Superior temporal gyrus (tissue), 1 donor: ENCODE measurements around the gene L3MBTL1.
"Not testable (repeated sequence)": the region's sequence is repeated elsewhere in the genome, so short reads cannot be mapped to it uniquely, and the experiment has no call there.

Source experiments
- DNase-seq: peaks from one replicate; pipeline ENCODE4 v3.0.0-alpha.2; 2016; ENCODE audit errors: extremely low spot score

L3MBTL1 gene

DNA sequence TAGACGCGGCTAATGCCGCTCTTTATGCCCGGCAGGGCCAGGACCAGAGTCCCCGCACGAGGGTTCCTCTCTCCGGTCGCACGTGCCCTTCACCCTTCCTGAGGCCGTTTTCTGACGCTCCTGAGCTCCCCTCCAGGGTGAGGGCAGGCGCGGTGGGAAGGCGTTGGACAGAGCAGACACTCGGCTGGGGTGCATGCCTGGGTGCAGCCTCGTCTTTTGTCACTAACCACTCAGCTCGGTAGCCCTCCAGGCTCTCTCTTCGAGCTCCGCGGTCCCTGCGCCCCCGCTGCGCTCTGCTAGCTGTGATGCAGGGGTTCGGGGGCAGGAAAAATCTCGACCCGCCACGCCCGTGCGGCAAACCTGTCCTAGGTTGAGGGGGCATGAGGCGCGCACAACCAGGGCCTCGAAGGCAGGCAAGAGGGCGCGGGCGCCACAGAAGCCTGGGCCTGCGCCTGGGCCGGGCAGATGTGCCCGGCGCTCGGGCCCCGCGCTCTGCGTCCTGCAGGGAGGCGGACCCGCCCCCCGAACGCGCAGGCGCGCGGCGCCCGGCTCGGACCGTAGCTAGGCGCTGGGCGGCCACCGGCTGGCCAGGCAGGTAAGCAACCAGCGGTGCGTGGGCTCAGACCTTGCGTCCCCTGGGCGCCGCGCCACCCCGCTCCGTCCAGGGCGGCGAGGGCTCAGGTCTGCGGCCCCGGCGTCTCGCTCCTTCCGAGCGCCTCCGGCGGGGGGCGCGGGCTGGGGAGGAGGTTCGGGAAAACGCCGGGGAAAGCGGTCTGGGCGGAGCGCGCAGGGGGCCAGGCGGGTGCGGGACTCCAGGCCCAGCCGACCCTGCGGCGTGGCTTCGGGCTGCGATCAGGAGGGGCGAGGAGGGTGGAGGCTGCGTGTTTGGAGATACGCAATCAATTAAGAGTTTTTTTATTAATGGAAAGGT, at the start of gene L3MBTL1:
Gene L3MBTL1 (plus strand): TSS at position 548 of the 931 bp plus-strand sequence. CDS start 5,807 bp downstream, outside the sequence.
- DNase-seq, result no peak

DNA sequence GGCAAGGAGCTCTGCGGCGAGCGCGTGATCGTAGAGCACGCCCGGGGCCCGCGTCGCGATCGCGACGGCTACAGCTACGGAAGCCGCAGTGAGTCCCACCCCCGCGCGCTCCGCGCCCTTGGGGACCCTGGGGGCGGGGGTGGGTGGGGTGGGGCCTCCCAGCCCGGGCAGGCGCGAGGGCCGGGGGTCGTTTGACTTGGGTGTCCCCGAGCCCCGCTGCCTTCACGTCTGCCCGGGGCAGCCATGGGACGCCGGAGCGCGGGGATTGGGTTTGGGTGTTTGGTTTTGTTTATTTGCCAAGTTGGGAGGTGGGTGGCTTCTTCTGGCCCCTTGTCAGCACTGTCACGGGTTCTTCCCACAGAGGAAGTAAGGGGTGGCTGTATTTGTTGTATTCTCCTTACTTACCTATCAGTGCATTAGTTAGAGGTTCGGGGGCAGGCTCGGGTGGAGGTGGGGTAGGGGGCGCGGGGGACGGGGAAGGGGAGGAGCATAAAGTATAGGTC, 49.0 kb upstream of the L3MBTL1 start:
- DNase-seq, result no peak

DNA sequence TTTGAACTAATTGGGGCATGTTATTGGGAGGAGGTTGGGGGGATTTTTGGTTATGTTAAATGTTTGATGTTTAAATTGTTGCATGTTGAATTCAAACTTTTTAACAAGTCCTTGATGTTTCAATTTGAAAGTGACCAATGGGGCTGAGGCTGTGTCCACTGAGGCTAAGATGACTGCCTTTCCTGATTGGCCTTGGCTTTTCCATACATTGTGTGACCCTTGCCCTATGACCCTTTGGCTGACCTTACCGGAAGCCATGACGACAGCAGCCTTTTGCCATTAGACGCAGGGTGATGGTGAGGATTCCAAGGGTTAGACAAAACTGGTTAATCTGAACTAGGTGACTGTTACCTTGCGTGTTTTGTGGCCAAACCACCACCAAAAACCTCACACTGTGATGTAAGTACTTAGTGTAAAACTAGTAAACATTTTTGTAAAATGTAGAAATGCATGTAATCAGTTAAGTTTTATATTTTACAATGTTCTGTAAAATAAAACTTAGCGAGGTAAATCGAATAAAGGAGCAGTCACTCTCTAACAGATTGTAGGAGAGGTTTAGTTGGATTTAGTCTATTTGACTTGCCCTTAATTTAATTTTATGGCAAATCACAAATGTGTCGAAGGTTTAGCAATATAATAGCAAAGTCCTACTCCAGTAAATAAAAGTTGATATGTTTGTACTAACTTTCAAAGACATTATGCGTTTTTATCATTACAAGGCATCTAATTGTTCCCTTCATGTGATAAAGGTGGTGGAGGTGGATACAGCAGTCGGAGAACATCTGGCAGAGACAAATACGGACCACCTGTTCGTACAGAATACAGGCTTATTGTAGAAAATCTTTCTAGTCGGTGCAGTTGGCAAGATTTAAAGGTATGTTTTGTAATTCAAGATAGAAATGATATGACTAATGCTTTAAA, 48.2 kb upstream of the L3MBTL1 start:
- no peak for DNase-seq

DNA sequence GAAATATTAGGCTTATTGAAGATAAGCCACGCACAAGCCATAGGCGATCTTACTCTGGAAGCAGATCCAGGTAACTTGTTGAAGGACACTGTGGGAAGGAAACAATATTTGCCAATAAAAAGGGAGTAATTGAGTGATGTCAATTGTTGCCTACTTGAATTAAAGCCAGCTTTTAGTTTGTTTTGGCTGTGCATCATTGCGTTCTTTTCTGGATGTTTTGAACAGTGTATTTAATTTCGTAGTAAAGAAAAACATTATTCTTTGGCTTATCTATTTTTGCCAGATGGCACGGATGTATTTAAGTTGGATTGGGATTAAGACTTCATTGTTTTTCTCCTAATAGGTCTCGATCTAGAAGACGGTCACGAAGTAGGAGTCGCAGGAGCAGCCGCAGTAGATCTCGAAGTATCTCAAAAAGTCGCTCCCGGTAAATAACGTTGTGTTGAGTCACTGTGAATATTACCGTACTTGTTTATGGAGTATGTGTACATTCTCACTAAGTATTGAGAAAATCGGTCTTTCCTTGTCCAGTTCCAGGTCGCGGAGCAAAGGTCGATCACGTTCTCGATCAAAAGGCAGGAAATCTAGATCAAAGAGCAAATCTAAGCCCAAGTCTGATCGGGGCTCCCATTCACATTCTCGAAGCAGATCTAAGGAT, 47.2 kb upstream of the L3MBTL1 start:
- DNase-seq, result no peak

DNA sequence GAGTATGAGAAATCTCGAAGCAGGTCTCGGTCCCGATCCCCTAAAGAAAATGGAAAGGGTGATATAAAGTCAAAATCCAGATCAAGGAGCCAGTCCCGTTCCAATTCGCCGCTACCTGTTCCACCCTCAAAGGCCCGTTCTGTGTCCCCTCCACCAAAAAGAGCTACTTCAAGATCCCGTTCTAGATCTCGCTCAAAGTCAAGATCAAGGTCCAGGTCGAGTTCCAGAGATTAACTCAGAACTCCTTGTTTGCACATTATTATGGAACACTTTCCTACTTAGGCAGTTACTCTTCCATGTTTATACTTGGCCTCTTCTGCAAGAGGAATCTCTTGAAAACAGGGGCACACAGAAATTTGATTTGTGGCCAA, 46.7 kb upstream of the L3MBTL1 start:
- no peak for DNase-seq

DNA sequence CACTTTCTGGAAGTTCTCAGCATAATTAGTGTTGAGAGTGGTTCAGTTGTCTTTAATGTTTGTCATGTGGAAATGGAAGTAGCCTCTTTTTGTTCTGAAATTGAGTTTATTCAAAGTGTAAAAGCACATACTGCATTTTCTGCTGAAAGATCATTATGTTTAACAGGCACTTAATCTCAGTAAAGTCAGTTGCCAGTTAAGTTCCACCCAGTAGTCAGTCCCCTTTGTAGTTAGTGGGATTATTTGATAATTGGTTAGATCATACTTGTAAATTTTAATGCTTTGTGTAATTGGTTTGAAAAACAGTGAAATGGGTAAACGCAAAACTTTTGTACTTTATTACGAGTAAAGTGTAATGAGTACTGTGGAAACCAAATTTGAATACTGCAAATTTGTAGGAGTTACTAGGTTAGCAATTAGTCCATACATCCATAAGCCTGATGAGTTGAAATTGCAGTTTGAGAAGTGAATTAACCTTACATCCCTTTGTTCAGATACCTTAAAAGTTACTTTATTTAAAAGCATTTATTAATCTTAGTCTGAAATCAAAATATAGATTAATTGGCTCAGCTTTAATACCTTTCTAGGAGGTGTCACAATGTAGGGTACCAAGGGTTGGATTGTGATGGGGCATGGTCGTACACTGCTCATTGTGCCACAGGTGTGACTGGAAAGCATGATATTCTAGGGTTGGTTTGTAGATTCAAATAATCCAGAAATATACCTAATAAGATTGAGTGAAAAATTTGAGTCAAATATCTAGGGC, 45.4 kb upstream of the L3MBTL1 start:
- no peak for DNase-seq

DNA sequence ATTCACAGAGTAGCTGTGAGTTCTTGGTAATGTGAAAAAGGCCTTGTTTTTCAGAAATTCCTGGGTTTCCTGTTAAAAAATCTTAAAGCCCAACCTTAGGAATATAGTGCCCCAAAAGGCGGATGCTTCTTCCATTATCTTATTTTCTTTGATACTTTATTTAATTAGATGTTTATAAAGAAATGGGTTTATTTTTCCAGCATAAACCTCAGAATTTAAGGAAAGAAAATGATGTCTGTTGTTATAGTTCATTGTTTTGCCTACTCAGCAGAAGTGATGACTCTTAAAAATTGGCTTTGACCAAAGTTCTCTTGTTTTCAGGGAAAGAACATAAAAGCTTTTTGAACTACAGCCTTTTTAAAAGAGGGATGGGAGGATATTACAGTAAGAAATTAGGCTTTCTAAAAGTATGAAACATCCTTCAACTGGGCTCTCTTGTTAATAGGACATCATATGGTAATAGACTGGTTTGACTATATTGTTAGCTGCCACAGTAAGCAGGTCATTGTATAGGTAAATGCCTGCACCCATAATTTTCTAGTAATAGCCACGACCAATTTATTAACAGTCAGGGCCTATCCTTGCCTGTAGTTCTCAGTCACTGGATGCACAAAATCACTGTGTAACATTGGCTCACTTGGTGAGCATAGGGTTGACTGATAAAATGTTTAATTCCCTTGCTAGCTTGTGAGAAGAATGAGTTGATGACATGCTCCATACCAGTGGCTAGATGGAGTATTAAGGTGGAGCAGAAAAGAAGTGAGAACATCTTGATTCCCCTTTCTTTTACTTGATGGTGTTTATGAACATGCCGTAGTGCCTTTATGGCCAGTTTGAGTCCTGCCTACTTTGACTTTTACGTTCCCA, 44.6 kb upstream of the L3MBTL1 start:
- no peak for DNase-seq

DNA sequence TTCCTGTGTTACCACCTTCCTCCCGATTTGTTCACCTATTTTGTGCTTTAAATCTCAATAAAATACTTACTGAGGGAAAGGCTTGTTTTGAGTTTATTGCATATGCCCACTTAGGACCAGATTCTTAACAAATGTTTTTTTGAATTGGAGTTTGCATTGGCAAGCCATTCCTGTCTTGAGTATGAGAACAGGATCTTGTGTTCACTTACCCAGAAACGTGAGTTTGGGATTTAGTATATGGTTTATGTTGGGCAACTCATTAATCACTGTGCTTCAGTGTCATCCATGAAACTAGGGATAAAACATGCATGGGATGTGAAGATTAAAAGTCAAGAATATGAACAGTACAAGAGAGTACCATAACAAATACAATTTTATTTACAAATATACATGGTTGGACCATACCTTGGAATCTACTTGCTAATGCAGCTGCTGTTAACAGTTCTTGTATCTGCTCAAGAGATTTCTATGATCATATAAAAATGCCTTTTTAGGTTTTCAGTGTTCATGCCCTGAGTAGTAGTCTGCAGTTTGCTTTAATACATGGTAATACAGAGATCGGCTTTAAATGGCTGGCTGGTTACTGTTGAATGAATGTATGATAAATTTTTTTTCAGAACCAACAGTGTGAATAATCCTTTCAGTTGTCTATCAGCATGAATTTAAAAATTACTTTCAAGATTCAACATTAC, 43.8 kb upstream of the L3MBTL1 start:
- no peak for DNase-seq

DNA sequence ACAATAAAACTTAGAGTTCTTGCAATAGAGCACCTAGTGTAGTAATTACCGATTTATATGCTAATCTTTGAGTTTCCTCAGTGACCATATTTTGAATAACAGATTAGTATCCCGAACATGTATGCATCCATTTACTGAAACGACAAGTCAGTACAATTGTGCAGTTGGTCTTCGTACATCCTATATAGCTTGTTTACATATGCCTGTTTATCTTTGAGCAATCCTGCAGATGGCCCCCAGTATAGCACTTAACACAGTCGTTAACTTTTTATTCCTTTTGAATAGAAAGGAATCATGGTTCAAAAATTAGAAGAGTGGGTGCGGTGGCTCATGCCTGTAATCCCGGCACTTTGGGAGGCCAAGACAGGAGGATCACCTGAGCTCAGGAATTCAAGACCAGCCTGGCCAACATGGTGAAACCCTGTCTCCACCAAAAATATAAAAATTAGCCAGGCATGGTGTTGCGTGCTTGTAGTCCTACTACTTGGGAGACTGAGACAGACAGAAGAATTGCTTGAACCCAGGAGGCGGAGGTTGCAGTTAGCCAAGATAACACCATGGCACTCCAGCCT, 43.2 kb upstream of the L3MBTL1 start:
- DNase-seq, result no peak

DNA sequence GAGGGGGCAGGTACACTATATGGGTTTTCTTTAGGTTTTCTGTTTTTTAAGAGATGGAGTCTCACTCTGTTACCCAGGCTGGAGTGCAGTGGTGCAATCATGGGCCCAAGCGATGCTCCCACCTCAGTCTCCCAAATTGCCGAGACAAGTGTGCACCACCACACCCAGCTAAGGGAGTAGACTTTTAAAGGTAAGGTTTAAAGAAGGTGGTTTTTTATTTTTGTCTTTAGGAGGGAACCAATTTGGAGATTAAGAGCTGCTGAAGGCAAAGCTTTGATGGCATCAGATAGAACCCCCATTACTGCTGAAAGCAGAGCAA, 41.9 kb upstream of the L3MBTL1 start:
- no peak for DNase-seq

DNA sequence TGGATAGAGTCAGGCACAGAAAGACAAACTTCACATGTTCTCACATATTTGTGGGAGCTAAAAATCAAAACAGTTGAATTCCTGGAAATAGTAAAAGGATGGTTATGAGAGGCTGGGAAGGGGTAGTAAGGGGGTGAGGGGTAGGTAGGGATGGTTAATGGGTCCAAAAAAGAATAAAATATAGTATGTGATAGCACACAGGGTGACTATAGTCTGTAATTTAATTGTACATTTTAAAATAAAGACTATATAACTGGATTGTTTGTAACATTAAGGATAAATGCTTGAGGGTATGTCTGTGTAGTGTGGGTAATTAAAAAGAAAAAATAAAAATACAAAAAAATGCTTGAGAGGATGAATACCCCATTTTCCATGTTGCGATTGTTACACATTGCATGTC, 39.9 kb upstream of the L3MBTL1 start:
- no peak for DNase-seq

DNA sequence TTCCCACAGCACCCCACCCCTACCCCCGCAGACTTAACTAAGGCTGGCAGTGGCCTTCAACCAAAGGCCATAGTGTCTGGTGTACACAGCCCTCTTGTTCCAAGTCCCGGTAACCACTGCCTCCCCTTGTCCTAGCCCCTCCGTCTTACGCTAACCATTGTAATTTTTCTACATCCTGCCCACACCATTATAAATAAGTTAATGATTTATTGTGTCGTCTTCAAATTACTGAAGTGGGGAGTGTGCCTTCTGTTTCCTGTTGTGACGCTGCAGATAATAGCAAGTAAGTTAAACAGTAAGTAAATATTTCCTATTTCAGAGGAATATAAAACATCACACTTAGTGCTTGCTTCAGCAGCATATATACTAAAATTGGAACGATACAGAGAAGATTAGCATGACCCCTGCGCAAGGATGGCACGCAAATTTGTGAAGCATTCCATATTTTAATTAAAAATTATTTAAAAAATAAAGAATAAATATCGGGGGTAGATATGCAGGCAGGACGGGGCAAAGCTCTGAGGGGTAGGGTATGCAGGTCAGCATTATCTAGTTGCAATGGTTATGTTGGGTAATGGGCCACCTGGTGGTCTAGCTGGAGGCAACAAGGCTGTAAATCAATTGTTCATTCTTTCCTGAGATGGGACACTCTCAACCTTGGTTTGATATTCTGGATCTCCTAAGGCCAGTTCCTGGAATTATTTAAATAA, 34.7 kb upstream of the L3MBTL1 start:
- DNase-seq, result no peak

DNA sequence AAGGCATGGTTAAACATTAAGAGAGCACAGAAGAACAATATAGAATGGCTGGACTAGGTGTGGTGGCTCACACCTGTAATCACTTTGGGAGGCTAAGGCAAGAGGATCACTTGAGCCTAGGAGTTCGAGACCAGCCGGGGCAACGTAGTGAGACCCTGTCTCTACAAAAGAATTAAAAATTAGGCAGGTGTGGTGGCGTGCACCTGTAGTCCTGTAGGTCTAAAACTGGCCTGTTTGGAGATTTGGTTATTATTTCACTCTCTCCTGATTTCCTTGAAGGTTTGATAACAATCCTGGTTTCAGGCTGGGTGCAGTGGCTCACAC, 34.2 kb upstream of the L3MBTL1 start:
- DNase-seq, result no peak

DNA sequence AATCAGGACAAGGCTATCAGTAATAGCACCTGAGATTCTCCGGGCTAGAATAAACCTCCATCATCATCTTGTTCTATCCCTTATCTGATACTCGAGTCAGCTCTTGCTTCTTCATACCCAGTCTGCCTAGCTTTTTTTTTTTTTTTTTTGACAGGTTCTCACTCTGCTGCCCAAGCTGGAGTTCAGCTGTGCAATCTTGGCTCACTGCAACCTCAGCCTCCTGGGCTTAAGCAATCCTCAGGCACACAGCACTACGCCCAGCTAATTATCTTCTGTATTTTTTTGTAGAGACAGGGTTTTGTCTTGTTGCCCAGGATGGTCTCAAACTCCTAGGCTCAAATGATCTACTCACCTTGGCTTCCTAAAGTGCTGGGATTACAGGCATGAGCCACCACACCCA, 30.3 kb upstream of the L3MBTL1 start:
- DNase-seq, result no peak

DNA sequence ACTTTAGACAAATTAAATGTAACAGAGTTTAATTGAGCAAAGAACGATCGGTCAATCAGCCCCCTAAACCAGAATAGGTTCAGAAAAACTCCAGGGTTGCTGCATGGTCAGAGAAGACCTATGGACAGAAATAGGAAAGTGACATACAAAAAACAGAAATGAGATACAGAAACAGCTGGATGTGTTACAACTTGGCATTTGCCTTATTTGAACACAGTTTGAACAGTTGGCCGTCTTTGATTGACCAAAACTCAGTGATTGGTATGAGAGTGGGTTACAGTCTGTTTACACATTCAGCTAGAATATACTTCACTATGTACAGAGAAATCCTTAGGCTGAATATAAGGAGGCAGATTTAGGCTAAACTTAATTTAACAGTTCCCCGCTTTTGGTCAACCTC, 29.9 kb upstream of the L3MBTL1 start:
- DNase-seq, result no peak

DNA sequence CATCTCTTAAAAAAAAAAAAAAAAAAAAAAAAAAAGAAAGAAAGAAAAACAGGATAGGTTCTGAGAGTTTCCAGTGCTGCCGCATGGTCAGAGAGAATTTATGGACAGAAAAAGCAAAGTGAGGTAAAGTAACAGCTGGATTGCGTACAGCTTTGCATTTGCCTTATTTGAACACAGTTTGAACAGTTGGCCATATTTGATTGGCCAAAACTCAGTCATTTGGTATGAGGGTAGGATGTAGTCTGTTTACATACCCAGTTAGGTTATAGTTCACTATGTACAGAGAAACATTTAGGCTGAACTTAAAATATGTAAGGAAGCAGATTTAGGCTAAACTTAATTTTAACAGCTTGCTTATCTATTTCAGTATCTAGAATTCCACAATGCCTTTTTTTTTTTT, 17.5 kb upstream of the L3MBTL1 start:
- DNase-seq, result no peak

DNA sequence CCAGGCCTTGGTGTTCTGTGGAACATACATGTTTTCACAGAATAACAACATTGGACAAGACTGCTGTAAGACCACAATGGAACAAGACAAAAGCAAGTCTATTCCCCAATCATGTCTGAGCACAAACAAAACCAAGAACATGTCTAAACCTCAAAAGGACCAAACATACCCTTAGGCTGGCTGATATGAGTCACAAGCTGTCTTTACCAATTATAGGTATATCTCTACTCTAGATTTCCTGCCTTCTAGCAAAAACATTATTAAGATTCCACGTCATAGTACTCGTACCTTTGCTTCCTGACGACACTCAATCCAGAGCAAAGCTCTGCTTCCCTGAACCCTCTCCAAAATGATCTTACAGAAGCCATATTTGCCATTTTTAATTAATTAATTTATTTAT, 15.4 kb upstream of the L3MBTL1 start:
- no peak for DNase-seq

DNA sequence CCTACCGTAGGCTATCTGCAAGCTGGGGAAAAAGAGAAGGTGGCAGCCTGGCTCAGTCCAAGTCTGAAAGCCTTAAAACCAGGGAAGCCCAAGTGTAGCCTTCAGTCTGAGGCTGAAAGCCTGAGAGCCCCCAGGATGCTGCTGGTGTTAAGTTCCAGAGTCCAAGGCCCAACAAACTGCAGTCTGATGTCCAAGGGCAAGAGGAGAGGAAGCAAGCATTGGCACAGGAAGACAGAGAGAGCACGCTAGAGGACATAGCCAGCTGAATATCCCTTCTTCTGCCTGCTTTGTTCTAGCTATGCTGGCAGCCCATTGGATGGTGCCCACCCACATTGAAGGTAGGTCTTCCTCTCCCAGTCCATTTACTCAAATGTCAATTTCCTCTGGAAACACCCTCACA, 12.1 kb upstream of the L3MBTL1 start:
- no peak for DNase-seq

DNA sequence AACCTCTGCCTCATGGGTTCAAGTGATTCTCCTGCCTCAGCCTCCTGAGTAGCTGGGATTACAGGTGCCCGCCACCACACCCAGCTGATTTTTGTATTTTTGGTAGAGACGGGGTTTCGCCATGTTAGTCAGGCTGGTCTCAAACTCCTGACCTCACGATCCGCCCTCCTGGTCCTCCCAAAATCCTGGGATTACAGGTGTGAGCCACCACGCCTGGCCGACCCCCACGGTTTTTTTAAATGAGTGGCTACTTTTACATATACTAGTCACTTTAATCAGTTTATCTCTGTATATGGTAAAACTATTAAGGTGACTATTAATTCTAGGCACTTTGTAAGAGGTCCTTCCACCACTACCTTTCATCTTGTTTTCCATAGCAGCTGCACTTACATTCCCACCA, 5.5 kb upstream of the L3MBTL1 start:
- not testable (repeated sequence) for DNase-seq
